ENCODE results near the gene MLF2.

The MLF2 gene

DNA sequence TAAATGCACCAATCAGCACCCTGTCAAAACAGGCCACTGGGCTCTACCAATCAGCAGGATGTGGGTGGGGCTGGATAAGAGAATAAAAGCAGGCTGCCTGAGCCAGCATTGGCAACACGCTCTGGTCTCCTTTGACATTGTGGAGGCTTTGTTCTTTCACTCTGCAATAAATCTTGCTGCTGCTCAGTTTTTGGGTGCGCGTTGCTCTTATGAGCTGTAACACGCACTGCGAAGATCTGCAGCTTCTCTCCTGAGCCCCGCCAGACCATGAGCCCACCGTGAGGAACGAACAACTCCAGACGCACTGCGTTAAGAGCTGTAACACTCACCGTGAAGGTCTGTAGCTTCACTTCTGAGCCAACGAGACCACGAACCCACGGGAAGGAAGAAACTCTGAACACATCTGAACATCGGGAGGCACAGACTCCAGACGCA is 44.0 kb downstream of the MLF2 start:
- TF ChIP-seq ZBTB7A (IDR thresholded peaks at IDR 0.05; ENCODE audit: low read depth) (no peak), FOXM1 (IDR thresholded peaks at IDR 0.05; ENCODE audit: borderline replicate concordance, low read depth) (no peak), RAD21 (IDR thresholded peaks at IDR 0.05; ENCODE audit: low read depth) (no peak), TCF12 (IDR thresholded peaks at IDR 0.05; ENCODE audit: low read depth) (no peak)

DNA sequence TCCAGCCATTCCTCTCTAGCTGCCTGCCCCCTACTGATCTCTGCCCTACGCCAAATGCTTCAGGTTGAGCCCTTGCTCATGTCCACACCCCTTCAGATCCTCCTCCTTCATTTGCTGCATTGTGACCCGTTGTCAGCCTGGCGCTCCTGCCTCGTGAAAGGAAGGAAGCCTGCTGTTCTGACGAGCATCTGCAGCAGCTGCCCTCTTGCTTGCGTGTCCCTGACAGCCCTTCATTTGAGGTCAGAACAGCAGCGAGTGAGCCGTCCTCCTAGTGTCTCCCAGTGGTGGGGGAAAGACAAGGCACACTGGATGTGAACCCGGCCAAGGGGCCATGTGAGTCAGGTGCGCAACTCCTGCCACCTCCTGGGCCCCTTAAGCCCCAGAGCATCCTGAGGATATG is 49.3 kb downstream of the MLF2 start:
- TF ChIP-seq EP300 (IDR thresholded peaks at IDR 0.05; ENCODE audit: borderline replicate concordance) (no peak), NFIC (IDR thresholded peaks at IDR 0.05) (no peak), CEBPB (IDR thresholded peaks at IDR 0.05) (no peak), EGR1 (IDR thresholded peaks at IDR 0.05) (no peak), RAD21 (IDR thresholded peaks at IDR 0.05; ENCODE audit: low read depth) (no peak), ZBTB7A (IDR thresholded peaks at IDR 0.05; ENCODE audit: low read depth) (no peak)
- TF ChIP-seq, protein P1, sequence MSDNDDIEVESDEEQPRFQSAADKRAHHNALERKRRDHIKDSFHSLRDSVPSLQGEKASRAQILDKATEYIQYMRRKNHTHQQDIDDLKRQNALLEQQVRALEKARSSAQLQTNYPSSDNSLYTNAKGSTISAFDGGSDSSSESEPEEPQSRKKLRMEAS (IDR thresholded peaks at IDR 0.05): no peak

DNA sequence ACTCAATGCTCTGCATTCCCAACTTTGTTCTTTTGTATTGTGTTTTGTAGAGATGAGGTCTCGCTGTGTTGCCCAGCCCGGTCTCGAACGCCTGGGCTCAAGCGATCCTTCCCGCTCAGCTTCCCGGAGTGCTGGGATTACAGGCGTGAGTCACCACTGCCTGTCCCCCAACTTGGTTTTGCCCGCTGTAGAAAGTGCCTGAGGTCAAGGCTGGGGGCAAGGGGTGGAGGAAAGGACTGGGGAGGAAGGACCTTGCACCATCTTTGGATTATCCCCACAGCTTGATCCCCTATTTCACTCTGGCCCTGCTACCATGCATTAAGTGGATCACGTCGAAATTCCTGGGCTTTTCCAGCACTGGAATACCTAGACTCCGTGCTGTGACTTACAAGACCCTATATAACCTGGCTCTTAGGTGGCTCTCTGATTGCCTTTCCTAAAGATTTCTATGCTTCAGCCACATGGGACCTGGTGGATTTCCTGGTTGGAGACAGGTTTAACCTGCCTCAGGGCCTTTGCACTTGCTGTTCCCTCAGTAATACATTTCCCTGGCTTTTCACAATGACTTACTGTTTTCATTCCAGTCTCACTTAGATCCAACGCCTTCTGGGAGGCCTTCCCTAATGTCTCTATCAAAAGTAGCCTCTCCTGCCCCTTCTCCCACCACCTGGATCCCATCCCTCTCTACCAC is 51.7 kb downstream of the MLF2 start:
- no peak for TF ChIP-seq CREB1 (IDR thresholded peaks at IDR 0.05; ENCODE audit: low read depth)
- TF ChIP-seq, protein P2, sequence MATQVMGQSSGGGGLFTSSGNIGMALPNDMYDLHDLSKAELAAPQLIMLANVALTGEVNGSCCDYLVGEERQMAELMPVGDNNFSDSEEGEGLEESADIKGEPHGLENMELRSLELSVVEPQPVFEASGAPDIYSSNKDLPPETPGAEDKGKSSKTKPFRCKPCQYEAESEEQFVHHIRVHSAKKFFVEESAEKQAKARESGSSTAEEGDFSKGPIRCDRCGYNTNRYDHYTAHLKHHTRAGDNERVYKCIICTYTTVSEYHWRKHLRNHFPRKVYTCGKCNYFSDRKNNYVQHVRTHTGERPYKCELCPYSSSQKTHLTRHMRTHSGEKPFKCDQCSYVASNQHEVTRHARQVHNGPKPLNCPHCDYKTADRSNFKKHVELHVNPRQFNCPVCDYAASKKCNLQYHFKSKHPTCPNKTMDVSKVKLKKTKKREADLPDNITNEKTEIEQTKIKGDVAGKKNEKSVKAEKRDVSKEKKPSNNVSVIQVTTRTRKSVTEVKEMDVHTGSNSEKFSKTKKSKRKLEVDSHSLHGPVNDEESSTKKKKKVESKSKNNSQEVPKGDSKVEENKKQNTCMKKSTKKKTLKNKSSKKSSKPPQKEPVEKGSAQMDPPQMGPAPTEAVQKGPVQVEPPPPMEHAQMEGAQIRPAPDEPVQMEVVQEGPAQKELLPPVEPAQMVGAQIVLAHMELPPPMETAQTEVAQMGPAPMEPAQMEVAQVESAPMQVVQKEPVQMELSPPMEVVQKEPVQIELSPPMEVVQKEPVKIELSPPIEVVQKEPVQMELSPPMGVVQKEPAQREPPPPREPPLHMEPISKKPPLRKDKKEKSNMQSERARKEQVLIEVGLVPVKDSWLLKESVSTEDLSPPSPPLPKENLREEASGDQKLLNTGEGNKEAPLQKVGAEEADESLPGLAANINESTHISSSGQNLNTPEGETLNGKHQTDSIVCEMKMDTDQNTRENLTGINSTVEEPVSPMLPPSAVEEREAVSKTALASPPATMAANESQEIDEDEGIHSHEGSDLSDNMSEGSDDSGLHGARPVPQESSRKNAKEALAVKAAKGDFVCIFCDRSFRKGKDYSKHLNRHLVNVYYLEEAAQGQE (IDR thresholded peaks at IDR 0.05; ENCODE audit: low read depth): no peak
- TF ChIP-seq EGR1 (IDR thresholded peaks at IDR 0.05): no peak; the same call in 1 of the 2 replicates
- no peak for TF ChIP-seq CEBPB (IDR thresholded peaks at IDR 0.05)
- TF ChIP-seq FOXM1 (IDR thresholded peaks at IDR 0.05; ENCODE audit: borderline replicate concordance, low read depth): no peak
- TF ChIP-seq, protein P3, sequence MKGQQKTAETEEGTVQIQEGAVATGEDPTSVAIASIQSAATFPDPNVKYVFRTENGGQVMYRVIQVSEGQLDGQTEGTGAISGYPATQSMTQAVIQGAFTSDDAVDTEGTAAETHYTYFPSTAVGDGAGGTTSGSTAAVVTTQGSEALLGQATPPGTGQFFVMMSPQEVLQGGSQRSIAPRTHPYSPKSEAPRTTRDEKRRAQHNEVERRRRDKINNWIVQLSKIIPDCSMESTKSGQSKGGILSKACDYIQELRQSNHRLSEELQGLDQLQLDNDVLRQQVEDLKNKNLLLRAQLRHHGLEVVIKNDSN (IDR thresholded peaks at IDR 0.05): no peak
- TF ChIP-seq ZBTB7A (IDR thresholded peaks at IDR 0.05; ENCODE audit: low read depth): no peak
- no peak for TF ChIP-seq YY1 (IDR thresholded peaks at IDR 0.05; ENCODE audit: low read depth)
- TF ChIP-seq TCF12 (IDR thresholded peaks at IDR 0.05; ENCODE audit: low read depth): no peak
- TF ChIP-seq EP300 (IDR thresholded peaks at IDR 0.05; ENCODE audit: borderline replicate concordance): no peak
- TF ChIP-seq NFIC (IDR thresholded peaks at IDR 0.05): no peak
- TF ChIP-seq RAD21 (IDR thresholded peaks at IDR 0.05; ENCODE audit: low read depth): no peak
- TF ChIP-seq TEAD4 (IDR thresholded peaks at IDR 0.05): no peak
- no peak for TF ChIP-seq TAF1 (IDR thresholded peaks at IDR 0.05; ENCODE audit: low read depth)
- TF ChIP-seq, protein P1 (IDR thresholded peaks at IDR 0.05): no peak

DNA sequence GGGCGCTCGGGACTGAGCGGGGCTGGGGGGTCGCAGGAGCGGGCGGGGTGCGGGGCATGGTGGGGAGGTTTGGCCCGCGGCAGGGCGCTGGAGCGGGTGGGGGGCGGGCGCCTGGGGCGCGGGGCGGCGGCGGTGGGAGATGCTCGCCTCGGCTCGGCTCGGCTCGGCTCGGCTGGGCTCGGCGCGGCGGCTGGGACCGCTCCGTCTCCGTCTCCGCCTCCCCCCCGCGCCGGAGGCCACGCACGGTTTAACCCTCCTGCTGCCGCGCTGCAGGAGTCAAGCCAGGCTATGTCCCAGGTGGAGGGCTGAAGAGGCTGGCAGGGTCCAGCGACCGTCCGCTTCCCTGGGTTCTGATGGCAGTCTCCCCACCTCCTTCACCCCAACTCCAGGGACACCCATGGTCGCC is 52.3 kb downstream of the MLF2 start, which contains the start of gene PIANP:
PIANP (minus strand) TSS at position 170 of the 406 bp plus-strand sequence. CDS start 2,754 bp downstream, outside the sequence.
- 0 out of 2 replicates have a peak, but pooled peaks have one; percentile 21 for TF ChIP-seq ZBTB7A (IDR thresholded peaks at IDR 0.05; ENCODE audit: low read depth)
- no peak for TF ChIP-seq TEAD4 (IDR thresholded peaks at IDR 0.05)

DNA sequence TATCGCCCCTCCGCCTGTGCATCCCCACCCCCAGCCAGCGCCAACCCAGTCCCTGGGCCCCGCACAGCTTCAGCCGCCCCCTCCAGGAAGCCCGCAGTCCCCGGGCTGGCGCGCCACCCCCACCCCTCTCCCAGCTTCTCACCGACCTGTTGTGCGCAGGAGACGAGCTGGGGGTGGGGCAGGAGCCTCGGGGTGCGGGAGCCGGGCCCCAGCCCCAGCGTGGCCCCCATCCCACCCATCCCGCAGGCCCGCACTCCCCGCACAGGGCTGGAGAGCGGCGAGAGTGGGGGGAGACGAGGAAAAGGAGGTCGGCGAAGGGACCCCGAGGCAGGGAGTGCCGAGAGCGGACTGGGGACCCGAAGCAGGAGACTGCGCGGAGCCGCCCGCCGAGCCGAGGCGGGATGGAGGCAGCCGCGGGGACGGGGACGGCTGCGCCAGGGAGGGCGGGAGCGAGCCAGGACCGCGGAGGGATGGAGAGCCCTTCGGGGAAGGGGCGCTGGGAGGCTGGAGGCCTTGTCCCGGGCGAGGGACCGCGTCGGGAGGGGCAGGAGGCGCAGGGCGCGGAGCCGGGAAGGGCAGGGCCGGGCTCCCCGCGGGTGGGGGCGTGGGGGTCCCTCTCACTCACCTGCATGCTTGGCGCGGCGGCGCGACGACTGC is 52.8 kb downstream of the MLF2 start:
- TF ChIP-seq ZBTB7A (IDR thresholded peaks at IDR 0.05; ENCODE audit: low read depth) (peak; percentile 83), CEBPB (IDR thresholded peaks at IDR 0.05) (no peak)

DNA sequence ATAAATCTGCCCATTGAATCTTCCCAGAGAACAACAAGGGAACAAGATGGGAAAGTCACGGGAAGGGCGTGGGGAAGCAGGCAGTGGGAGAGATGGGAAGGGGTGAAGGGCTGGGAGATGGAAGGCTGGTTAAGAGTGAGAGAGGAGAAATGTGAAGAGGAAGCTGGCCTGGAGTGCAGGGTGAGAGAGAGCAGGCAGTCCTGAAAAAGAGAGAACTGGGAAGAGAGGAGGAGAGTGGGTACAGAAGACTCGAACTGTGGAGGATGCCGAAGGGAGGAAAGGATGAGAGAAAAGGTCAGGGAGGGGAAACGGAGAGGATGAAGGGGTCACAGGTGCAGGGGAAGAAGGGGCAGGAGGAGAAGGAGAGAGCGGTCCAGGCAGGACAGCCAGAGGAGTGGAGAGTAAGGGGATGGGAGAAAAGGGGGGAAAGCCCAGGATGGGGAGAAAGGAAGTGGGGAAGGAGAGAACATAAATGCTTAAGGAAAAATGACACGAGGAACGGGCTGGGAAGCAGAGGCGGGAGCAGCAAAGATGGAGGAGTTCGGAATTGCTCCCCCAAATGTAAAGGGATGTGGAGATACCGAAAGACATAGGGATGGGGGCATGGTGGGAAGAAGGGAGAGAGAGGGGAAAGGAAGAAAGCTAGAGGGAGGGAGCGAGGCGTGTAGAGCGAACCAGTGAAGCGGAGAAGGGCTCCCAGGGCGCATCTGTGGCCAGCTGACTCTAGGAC is 53.5 kb downstream of the MLF2 start:
- TF ChIP-seq ZBTB7A (IDR thresholded peaks at IDR 0.05; ENCODE audit: low read depth) (no peak), EP300 (IDR thresholded peaks at IDR 0.05; ENCODE audit: borderline replicate concordance) (no peak), CREB1 (IDR thresholded peaks at IDR 0.05; ENCODE audit: low read depth) (no peak), EGR1 (IDR thresholded peaks at IDR 0.05) (no peak), YY1 (IDR thresholded peaks at IDR 0.05; ENCODE audit: low read depth) (no peak), CEBPB (IDR thresholded peaks at IDR 0.05) (no peak), TAF1 (IDR thresholded peaks at IDR 0.05; ENCODE audit: low read depth) (no peak), TCF12 (IDR thresholded peaks at IDR 0.05; ENCODE audit: low read depth) (no peak), FOXM1 (IDR thresholded peaks at IDR 0.05; ENCODE audit: borderline replicate concordance, low read depth) (no peak), NFIC (IDR thresholded peaks at IDR 0.05) (no peak), RAD21 (IDR thresholded peaks at IDR 0.05; ENCODE audit: low read depth) (no peak), TEAD4 (IDR thresholded peaks at IDR 0.05) (no peak)
- TF ChIP-seq, protein P3 (IDR thresholded peaks at IDR 0.05): no peak
- TF ChIP-seq, protein P2 (IDR thresholded peaks at IDR 0.05; ENCODE audit: low read depth): no peak
- TF ChIP-seq, protein P1 (IDR thresholded peaks at IDR 0.05): no peak
